Glutamatergic neuron (in vitro differentiated cells): ENCODE results near the gene GPR4. TPM values are rescaled to one million over a fixed set of nuclear protein-coding genes. Genes with fewer than 3 reads are reported as not detected.
A peak's percentile ranks its signal among the peaks of the same experiment; 100 is the strongest.

Source experiments
- DNase-seq: peaks from one replicate; pipeline ENCODE4 v3.0.0; 2022
- H3K27ac Mint-ChIP-seq: one replicate; pipeline ENCODE4 v1.8.0; 2020; ENCODE audit warnings: mild to moderate bottlenecking, mixed read lengths, inconsistent platforms; ENCODE audit not compliant: unreplicated experiment
- H3K27me3 Mint-ChIP-seq: one replicate; pipeline ENCODE4 v1.8.0; 2020; ENCODE audit warnings: mild to moderate bottlenecking, moderate library complexity, mixed read lengths, inconsistent platforms; ENCODE audit not compliant: unreplicated experiment
- H3K36me3 Mint-ChIP-seq: one replicate; pipeline ENCODE4 v1.8.0; 2020; ENCODE audit warnings: mild to moderate bottlenecking, mixed read lengths, inconsistent platforms; ENCODE audit not compliant: unreplicated experiment
- H3K4me1 Mint-ChIP-seq: one replicate; pipeline ENCODE4 v1.8.0; 2020; ENCODE audit warnings: mild to moderate bottlenecking, low read depth, mixed read lengths, inconsistent platforms; ENCODE audit not compliant: unreplicated experiment
- H3K4me3 Mint-ChIP-seq: one replicate; pipeline ENCODE4 v1.8.0; 2020; ENCODE audit warnings: mild to moderate bottlenecking, mixed read lengths, inconsistent platforms; ENCODE audit not compliant: unreplicated experiment
- H3K9me3 Mint-ChIP-seq: one replicate; pipeline ENCODE4 v1.8.0; 2020; ENCODE audit warnings: mild to moderate bottlenecking, moderate library complexity, mixed read lengths, inconsistent platforms; ENCODE audit not compliant: unreplicated experiment
- CTCF ChIP-seq: fragments of 200-600 bp; sonication (generic); IDR thresholded peaks from one replicate; pipeline ENCODE4 v1.5.0; 2021; ENCODE audit not compliant: partially characterized antibody, unreplicated experiment
- total RNA-seq: library from RNA; stranded (reverse); fragmentation: NEBNext Ultra II Directional; extraction: Animal tissue kit (Norgen Biotek cat#: 25700); gene quantifications from one replicate; pipeline ENCODE4 v1.2.1, GENCODE V29; 2021; ENCODE audit not compliant: unreplicated experiment

Gene GPR4
- total RNA-seq, 1 donor from 2014 or later, result not detected

GRCh38 chr19:45554481-45554880 lies 47.5 kb downstream of the GPR4 start:
- no peak for DNase-seq
- Mint-ChIP-seq H3K27ac (no peak overlapping the region), H3K36me3 (no peaks in the 10 kb centered on the region), H3K9me3 (no peaks in the 10 kb centered on the region), H3K27me3 (peaks cover 1% of the 10 kb centered on the region), H3K4me1 (peaks cover 9% of the 10 kb centered on the region), H3K4me3 (no peak overlapping the region)
- TF ChIP-seq CTCF, result no peak

GRCh38 chr19:45553464-45553863 lies 48.5 kb downstream of the GPR4 start:
- Mint-ChIP-seq H3K27me3 (peaks cover 1% of the 10 kb centered on the region), H3K9me3 (no peaks in the 10 kb centered on the region), H3K4me1 (peaks cover 9% of the 10 kb centered on the region), H3K36me3 (no peaks in the 10 kb centered on the region), H3K27ac (no peak overlapping the region), H3K4me3 (no peak overlapping the region)
- TF ChIP-seq CTCF, result peak; percentile 18
- peak; percentile 64 for DNase-seq

GRCh38 chr19:45547965-45548609 lies 53.9 kb downstream of the GPR4 start:
- Mint-ChIP-seq H3K27ac (no peak overlapping the region), H3K4me3 (no peak overlapping the region), H3K27me3 (peaks cover 1% of the 10 kb centered on the region), H3K36me3 (no peaks in the 10 kb centered on the region), H3K4me1 (no peaks in the 10 kb centered on the region), H3K9me3 (no peaks in the 10 kb centered on the region)
- TF ChIP-seq CTCF, result no peak
- DNase-seq, result no peak

- no peaks in the 10 kb centered on the region for H3K9me3 Mint-ChIP-seq
- H3K4me3 Mint-ChIP-seq, result no peak overlapping the region
- H3K4me1 Mint-ChIP-seq, result no peaks in the 10 kb centered on the region
- H3K27me3 Mint-ChIP-seq, result peaks cover 1% of the 10 kb centered on the region
- no peak for TF ChIP-seq CTCF
- H3K27ac Mint-ChIP-seq, result no peak overlapping the region
- no peak for DNase-seq
- no peaks in the 10 kb centered on the region for H3K36me3 Mint-ChIP-seq
Measured at GRCh38 chr19:45547211-45547770, 54.7 kb downstream of the GPR4 start.

- H3K9me3 Mint-ChIP-seq, result no peaks in the 10 kb centered on the region
- H3K36me3 Mint-ChIP-seq, result no peaks in the 10 kb centered on the region
- no peaks in the 10 kb centered on the region for H3K27me3 Mint-ChIP-seq
- no peaks in the 10 kb centered on the region for H3K4me1 Mint-ChIP-seq
- no peak for DNase-seq
- no peak overlapping the region for H3K27ac Mint-ChIP-seq
- TF ChIP-seq CTCF, result no peak
- no peak overlapping the region for H3K4me3 Mint-ChIP-seq
Measured at GRCh38 chr19:45542234-45542668, 59.8 kb downstream of the GPR4 start.
